HG03097 (cell line): ENCODE results near the gene NANS.
"Not testable (repeated sequence)": the region's sequence is repeated elsewhere in the genome, so short reads cannot be mapped to it uniquely, and the experiment has no call there.

ENCODE experiments used
- ATAC-seq: cut with Tn5 transposase; IDR thresholded peaks from one replicate; pipeline ENCODE4 v1.9.1; 2021; ENCODE audit not compliant: unreplicated experiment, low FRiP score

The NANS gene

DNA sequence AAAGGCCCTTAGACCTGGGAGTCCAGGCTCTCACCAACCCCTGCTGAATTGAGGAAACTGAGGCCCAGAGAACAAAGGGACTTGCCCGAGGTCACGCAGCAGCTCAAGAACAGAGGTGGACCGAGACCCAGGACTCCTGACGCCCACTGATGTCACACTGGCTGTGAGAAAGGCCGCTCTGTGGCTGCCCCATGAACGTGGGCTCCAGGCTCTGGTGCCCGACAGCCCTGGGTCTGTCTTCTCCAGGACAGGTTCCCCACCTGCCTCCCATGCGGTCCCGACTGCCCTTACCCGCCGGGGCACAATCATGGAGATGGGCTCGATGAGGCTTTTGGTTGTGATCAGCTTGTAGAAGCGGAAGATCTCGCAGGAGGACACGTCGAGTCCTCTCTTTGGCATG lies 71.8 kb downstream of the NANS start:
- no peak for ATAC-seq

DNA sequence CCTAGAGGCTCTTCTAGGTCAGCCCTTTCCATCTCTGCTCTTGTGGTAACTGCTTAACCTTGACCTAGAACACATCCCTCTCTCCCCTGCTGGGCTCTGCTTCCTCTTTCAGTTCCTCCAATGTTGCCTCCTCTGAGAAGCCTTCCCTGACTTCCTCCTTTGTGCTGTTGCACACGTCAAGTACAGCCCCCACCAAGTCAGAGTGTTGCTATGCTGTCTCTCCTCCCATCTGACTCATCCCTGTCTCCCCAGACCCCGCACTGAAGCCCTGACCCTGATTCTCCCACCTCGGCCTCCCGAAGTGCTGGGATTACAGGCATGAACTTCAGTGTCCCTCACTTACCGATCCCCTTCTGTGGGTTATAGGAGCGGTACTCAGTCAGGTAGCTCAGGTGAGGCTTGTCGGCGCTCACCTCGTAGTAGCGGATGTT lies 72.9 kb downstream of the NANS start:
- peak; percentile 62 for ATAC-seq

DNA sequence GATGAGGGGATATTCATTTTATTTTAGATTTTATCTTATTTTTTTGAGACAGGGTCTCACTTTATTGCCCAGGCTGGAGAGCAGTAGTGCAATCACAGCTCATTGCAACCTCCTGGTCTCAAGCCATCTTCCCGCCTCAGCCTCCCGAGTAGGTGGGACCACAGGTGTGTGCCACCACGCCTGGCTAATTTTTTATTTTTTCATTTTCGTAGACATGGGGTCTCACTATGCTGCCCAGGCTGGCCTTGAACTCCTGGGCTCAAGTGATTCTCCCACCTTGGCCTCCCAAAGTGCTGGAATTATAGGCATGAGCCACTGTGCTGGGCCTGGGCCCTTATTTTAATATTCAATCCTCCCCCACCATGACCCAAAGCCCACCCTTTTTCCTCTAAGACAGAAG lies 73.5 kb downstream of the NANS start:
- ATAC-seq: not testable (repeated sequence)

- ATAC-seq: no peak
Observed at GRCh38 chr9:98130576-98131228, 74.2 kb downstream of the NANS start.

- ATAC-seq: no peak
Observed at GRCh38 chr9:98132158-98132557, 75.6 kb downstream of the NANS start.
